Activated CD8-positive, alpha-beta memory T cell treated with anti-CD3 and anti-CD28 coated beads, Interleukin-2, amount 50 U/mL, for 4 hours (primary cell): Measurements from ENCODE around the gene KDM4D.
"Not testable (repeated sequence)": the region's sequence is repeated elsewhere in the genome, so short reads cannot be mapped to it uniquely, and the experiment has no call there.

Source experiments
- DNase-seq: peaks from one replicate; pipeline ENCODE4 v3.0.0-alpha.2; 2020

KDM4D gene

DNA sequence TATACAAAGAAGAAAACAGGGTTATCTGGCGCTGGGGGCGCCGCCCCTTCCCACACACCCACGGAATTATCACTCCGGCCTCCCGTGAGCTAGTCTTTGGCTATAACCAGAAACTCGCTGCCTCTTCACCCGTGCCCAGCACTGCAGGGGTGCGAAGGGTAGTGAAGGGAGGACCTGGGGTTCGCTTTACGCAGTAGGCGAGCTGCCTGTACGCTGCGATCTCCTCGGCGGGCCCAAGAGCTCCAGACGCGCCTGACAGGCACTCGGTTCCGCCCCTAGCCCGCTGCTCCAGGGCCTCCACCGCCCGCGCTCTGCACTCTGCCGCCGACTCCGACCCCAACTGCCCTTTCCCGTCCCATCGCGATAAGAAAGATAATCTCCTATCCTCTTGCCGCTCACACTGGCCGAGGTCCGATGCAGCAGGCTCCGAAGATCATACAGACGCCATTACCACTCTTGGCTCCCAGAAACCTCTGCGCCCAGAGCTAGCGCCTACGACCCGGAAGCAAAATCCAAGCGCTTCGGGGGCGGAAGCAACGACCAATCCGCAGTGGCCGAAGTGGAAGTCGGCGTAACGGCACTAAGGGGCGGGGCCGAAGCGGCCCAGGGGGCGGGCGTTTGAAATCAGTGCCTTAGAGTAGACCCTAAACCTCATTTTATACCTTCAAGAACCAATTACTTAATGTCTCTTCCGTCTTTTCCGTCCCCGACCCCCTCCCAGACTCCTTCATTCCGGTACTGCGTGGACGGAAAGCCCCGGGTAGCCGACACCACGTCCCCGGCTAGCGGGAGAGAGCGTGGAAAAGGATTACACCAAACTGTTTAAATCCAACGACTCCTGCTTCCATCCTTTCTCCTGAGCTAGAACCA is at the start of gene KDM4D, which contains the start of gene CWC15:
Gene KDM4D, plus strand, starts transcription at position 611 of the 870 bp plus-strand sequence. CDS start 23,664 bp downstream, outside the sequence.
Gene CWC15, minus strand, starts transcription at position 458 of the 870 bp plus-strand sequence. CDS start 1,371 bp downstream, outside the sequence.
- peak; percentile 95 for DNase-seq

GRCh38 chr11:94924171-94924572 is 49.3 kb upstream of the KDM4D start:
- no peak for DNase-seq

DNA sequence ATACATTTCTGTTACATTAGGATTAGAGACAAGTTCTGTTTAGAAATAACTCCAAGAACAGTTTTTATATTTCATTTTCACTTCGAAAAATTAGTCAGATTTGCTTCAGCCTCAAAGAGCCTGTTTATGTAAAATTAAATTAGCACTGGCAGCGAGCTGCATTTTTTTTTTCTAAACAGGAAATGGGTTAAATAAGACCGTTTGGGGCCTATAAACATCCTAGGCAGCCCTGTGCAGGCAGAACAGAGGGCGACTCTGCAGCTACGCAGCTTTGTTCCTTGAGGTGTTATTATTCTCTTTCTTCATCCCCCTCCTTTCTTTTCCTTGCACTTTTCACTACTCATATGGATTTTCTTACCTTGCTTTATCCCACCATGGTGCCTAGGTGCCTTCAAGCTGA is 48.9 kb upstream of the KDM4D start:
- DNase-seq = no peak

DNA sequence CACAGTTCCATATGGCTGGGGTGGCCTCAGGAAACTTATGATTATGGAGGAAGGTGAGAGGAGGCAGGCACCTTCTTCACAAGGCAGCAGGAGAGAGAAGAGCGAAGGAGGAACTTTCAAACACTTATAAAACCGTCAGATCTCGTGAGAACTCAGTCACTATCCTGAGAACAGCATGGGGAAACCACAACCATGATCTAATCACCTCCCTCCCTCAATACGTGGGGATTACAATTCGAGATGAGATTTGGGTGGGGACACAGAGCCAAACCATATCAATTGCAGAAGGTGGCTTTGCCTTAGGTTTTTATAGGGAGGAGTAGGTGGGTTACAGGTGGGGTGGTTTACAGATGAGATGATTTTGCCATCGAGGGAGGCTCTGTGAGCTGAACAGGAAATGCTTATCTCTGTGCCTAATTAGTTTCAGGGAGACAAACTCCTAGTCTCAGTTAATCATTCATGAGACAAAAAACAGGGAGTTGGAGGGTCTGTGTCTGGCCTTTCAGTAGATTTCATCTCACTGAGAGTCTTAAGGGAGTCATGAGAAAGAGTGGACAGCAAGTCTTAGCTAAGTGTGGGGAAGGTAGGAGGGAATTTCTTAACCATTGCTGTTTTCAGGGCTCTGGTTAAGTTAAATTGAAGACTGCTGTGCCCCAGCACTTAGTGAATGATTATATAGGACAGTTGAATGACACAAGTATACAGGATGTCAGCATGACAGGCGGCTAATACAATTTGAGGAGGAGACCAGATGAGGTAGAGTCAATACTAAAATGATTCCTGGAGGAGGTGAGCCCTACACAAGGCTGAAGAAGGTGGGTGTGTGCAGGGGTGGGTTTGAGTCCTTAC is 47.9 kb upstream of the KDM4D start:
- no peak for DNase-seq

DNA sequence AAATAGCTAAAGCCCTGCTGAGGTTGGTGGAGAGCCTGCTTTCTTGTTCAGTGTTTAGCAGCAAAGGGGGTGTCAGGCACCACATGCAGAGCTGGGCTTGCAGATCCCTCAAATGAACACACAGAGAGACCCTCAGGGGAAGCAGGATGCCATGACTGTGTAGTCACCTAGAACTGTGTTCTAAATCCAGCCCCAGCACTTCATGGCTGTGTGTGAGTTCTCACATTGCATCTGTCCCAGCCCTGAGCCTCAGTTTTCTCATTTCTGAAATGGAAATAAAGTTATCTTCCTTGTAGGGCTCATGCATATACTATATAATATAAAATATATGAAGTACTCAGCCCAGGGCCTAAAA is 47.3 kb upstream of the KDM4D start:
- no peak for DNase-seq

DNA sequence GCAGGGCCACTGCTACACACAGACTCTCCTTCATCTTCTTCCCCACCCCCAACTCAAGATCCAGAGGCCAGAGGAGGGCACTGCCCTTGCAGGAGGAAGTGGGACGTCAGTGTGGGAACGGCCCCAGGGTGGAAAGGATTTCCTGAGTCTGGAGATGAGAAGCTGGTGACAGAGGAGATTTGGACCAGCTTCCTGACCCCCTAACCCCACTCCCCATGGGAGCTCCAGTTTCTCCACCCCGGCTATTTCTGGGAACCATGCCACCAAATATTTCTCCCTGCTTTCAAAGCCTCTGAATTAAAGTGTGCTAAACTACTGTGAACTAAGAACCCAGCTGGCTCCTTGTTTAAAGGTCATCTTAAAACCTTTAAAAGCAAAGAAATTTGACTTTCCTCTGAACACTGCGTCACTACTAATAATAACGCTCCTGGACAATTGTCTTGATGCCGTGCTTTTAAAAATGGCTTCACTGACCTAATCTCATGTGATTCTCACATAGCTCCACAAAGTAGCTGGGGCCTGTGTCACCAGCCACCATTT is 46.7 kb upstream of the KDM4D start:
- no peak for DNase-seq

DNA sequence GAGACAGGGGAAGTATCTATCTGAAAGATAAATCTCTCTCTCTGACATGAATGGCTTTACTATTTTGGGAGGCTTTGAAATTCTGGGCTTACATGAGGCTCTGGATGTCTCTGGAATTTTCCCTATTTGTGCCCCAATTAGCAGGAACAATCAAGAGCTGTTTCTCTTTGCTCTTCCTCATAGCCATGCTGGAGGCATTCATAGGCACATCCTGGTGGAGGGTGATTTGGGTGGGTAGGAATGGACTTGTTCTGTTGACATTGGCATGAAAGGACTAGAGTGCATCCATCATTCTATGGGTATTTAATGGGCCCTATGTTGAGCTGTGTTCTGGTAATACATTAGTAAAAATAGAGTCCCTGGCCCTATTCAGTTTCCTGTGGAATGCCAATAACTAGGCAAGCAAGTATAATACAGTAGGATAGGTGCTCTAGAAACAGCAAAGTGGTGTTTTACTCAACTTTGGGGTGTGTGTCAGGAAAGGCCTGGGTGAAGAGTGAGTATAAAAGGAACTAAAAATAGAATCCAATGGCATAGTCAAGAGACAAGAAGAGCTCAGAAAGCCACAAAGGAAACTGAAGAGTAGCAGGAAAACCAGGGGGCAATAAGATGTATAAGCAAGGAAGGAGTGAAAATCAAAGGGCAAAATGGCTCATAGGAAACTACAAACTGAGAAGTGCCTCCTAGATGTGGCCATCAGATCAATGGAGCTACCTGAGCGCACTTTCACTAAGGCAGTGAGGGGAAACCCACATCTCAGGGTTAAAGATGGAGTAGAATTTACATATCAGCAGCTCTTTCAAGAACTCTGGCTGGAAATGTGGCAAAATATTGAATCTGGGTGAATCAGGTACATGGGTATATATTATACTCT is 45.2 kb upstream of the KDM4D start:
- DNase-seq = no peak

- DNase-seq = not testable (repeated sequence)
Measured at GRCh38 chr11:94932072-94932471, 41.4 kb upstream of the KDM4D start.

GRCh38 chr11:94932503-94932902 is 41.0 kb upstream of the KDM4D start:
- DNase-seq = no peak

GRCh38 chr11:94933223-94934130 is 40.0 kb upstream of the KDM4D start:
- DNase-seq = no peak

- DNase-seq = no peak
Measured at GRCh38 chr11:94934362-94934761, 39.1 kb upstream of the KDM4D start.

GRCh38 chr11:94934846-94935245 is 38.7 kb upstream of the KDM4D start:
- no peak for DNase-seq

GRCh38 chr11:94938095-94939055 is 35.1 kb upstream of the KDM4D start:
- no peak for DNase-seq

GRCh38 chr11:94939346-94939745 is 34.2 kb upstream of the KDM4D start:
- no peak for DNase-seq

DNA sequence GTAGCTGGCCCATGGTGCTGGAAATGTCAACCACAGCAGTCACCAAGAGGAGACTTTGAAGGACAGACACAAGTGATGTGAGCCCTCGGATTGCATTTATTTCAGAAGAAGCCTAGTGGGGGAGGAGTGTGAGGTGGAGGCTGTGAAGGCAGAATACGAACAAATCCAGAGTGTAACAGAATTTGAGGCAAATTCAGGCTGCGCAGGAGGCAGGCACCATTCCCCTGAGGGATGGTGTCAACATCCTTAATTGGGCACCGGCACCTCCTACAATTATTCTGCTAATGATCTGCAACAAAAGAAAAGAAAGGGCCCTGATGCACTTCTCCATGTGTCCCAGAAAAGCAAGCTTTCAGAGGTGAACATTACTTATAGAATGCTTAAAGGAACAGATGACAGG is 32.4 kb upstream of the KDM4D start:
- no peak for DNase-seq

- no peak for DNase-seq
Measured at GRCh38 chr11:94946812-94947211, 26.7 kb upstream of the KDM4D start.

DNA sequence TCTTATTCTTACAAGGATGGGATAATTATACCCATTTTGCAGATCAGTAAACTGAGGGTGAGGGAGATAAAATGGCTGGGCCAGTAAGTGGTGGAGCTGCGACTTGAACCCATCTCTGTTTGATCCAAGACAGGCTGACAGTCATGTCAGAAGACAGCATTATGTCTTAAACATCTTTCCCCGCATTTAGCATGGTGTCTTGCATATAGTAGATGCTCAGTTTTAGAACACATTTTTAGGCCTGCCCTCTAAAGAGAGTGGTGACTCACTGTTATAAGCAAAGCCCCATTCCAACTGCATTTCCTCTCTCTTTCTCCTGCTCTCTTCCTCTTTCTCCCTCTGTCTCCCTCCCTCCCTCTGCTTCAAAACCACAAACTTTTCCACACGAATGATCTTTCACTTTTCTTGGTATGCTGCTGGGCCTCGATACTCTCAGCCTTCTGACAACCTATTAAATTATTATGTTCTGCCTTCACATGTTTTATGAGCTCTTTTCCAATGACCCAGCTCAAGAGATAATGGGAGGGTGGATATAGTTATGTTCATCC is 25.4 kb upstream of the KDM4D start:
- no peak for DNase-seq

DNA sequence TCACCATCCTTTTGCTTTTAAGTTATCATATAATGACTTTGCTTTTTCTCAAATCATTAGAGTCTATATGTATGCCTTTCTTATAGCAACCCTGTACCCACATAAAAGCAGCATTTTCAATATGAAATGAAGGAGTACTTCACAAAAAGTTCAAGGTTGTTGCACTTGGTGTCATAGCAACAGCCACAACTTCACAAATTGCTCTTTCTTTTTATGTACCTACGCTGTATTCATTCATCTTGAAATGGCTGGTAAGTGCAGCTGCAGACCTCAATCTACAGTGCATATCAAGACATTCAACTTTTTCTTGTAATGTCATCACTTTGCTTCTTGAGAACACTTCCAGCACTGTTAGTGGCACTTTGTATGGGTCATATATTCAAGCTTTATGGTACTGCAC is 18.8 kb upstream of the KDM4D start:
- no peak for DNase-seq

DNA sequence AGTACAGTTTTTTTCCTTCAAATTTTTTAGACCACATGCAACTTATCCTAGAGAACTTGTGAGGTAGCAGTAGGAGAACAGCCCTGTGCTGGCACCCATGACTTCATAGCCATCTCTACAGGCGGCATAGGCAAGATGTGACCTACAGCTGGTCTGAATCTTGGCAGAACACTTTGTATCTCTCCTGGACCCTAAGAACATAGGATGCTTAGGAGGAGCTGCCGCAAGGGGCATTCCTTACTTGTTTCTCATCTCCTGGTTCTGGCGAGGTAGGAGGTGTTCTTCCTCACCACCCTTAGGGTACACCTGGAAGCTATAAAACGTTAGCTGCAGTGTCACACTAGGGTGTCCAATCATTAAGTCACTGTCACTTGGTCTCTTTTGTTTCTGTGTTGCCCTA is 16.5 kb upstream of the KDM4D start:
- no peak for DNase-seq

- no peak for DNase-seq
Measured at GRCh38 chr11:94958121-94958696, 15.3 kb upstream of the KDM4D start.
